ENCODE measurements around the gene SELENOK.
"Not testable (repeated sequence)": the region's sequence is repeated elsewhere in the genome, so short reads cannot be mapped to it uniquely, and the experiment has no call there.

Gene SELENOK

DNA sequence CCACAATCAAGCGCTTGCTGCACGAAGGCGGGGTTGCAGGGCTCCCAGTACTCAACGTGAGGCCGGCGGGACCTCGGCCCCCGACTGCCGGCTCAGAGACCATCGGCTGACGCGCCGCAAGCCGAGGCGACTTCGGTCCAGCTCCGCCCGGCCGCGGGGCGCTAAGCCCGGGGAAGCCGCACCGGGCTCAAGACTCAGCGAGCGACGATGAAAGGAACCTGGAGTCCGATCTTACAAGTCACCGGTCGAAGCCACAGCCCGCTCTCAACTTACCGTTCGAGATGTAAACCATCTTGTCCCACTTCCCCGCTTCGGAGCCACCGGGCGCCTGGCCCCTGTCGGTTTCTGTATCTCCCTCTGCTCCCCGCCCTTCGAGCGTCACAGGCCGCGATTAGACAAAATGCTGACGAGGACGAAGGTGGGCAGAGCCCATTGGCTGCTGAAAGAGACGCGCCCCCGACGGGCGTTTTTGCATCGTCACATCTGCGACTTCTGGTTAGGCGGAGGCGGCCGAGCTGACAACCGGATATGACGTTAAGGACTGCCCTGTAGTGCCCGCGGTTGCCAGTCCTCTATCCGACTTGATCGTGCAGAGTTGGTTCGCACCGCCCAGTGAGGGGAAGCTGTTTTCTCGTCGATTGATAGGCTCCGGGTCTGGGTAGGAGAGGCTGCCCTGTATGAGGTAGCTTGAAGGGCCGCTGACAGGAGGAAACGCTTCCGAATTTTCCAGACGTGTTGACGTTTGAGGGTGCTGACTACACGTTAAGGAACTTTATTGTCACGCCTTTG, at the start of gene SELENOK:
Gene SELENOK (minus strand): TSS at position 363 of the 789 bp plus-strand sequence.
- FAIRE-seq: peak; percentile 99
- peak; percentile 63 for TF ChIP-seq POLR2A (IDR thresholded peaks at IDR 0.05; ENCODE audit: low read depth, low read length)

GRCh38 chr3:53941184-53941583, 49.5 kb upstream of the SELENOK start:
- FAIRE-seq (no peak), DNase-seq (ENCODE audit: insufficient read length, low spot score) (peak; percentile 21)
- TF ChIP-seq POLR2A (IDR thresholded peaks at IDR 0.05; ENCODE audit: low read depth, low read length): no peak

More for the DNA sequence above, at the start of gene SELENOK:
- peak; percentile 82 for DNase-seq (ENCODE audit: insufficient read length, low spot score)

DNA sequence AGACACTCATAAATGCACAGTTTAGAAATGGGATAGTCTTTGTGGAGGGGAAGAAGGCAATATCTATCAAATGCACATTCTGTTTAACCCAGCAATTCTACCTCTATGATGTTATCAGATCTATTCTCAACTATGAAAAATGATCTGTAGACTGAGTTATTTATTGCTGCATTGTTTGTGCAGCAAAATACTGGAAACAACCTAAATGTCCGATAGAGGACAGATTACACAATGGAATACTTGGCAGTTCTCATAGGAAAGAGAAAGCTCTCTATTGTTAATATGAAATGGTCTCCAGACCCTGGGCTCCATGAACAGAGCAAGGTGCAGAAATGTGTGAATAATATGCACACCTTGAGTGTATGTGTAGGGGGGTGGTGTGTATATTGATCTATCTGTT, 49.0 kb upstream of the SELENOK start:
- DNase-seq (ENCODE audit: insufficient read length, low spot score) (no peak), FAIRE-seq (no peak)
- TF ChIP-seq POLR2A (IDR thresholded peaks at IDR 0.05; ENCODE audit: low read depth, low read length): no peak

DNA sequence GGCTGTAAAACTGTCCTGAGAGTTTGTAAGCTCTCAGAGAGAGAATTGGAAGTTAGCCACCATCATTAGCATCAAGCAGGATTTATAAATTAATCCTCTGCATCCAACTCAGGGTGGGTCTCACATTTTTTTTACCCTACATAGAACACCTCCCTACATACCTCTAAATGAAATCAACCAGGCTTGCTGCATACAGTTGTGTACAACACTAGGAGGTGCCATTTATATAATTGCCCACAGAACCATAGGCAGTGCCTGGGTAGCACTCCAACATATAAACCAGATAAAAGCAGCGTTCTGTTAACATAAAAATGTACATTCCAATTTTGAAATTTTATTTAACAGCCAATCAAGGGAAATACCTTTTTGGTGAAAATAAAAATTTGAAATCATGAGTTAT, 48.2 kb upstream of the SELENOK start:
- TF ChIP-seq POLR2A (IDR thresholded peaks at IDR 0.05; ENCODE audit: low read depth, low read length): no peak
- DNase-seq (ENCODE audit: insufficient read length, low spot score) (no peak), FAIRE-seq (no peak)

DNA sequence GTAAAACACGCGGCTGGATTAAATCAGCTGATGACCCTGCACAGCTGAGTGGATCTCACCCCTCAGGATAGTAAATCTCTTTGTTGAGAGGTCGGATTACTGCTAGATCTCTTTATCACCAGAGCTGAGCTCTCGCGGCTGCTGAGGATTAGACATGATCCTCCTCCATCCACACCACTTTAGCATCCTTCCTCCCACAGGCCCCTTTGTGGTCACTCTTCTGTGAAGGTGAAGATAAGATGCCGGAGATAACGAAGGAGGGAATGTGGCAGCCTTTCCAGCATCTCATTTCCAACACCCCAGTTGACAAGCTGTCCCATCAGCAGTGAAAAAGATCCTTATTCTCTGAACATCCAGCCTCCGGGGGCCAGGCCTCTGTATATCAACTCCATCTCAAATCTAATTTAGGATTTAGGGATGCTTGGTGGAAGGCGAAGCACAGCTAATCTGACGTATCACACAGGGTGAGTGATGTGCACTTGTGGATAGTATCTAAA, 47.5 kb upstream of the SELENOK start:
- no peak for TF ChIP-seq POLR2A (IDR thresholded peaks at IDR 0.05; ENCODE audit: low read depth, low read length)
- no peak for DNase-seq (ENCODE audit: insufficient read length, low spot score)
- FAIRE-seq: no peak

GRCh38 chr3:53938645-53939044, 47.0 kb upstream of the SELENOK start:
- DNase-seq (ENCODE audit: insufficient read length, low spot score): peak; percentile 7
- peak; percentile 66 for FAIRE-seq
- no peak for TF ChIP-seq POLR2A (IDR thresholded peaks at IDR 0.05; ENCODE audit: low read depth, low read length)

DNA sequence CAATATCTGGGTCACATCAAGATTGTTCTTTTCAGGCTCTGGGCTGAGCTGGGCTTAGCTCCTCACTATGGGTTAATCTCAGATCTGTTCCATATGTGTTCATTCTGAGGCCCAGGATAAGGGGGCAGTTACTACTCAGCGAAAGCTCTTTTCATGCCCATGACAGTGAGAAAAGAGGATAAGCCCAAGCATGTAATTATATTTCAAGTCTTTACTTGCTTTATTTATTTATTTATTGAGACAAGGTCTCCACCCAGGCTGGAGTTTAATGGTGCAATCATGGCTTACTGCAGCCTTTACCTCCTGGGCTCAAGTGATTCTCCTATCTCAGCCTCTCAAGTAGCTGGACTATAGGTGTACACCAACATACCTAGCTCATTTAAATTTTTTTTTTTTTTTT, 44.7 kb upstream of the SELENOK start:
- FAIRE-seq: no peak
- DNase-seq (ENCODE audit: insufficient read length, low spot score): no peak
- TF ChIP-seq POLR2A (IDR thresholded peaks at IDR 0.05; ENCODE audit: low read depth, low read length): no peak

- no peak for FAIRE-seq
- TF ChIP-seq POLR2A (IDR thresholded peaks at IDR 0.05; ENCODE audit: low read depth, low read length): no peak
Measured at GRCh38 chr3:53935283-53935901, 43.7 kb upstream of the SELENOK start.

DNA sequence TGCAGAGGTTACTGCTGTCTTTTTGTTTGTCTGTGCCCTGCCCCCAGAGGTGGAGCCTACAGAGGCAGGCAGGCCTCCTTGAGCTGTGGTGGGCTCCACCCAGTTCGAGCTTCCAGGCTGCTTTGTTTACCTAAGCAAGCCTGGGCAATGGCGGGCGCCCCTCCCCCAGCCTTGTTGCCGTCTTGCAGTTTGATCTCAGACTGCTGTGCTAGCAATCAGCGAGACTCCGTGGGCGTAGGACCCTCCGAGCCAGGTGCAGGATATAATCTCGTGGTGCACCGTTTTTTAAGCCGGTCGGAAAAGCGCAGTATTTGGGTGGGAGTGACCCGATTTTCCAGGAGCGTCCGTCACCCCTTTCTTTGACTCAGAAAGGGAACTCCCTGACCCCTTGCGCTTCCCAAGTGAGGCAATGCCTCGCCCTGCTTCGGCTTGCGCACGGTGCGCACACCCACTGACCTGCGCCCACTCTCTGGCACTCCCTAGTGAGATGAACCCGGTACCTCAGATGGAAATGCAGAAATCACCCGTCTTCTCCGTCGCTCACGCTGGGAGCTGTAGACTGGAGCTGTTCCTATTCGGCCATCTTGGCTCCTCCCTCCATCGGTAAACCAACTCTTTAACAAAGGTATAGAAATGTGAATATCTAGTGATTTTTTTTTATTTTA, 35.7 kb upstream of the SELENOK start:
- not testable (repeated sequence) for FAIRE-seq; DNase-seq (ENCODE audit: insufficient read length, low spot score)

More at GRCh38 chr3:53935283-53935901, 43.7 kb upstream of the SELENOK start:
- DNase-seq (ENCODE audit: insufficient read length, low spot score): no peak

- peak; percentile 33 for FAIRE-seq
- no peak for TF ChIP-seq POLR2A (IDR thresholded peaks at IDR 0.05; ENCODE audit: low read depth, low read length)
- no peak for DNase-seq (ENCODE audit: insufficient read length, low spot score)
Measured at GRCh38 chr3:53921296-53921695, 29.6 kb upstream of the SELENOK start.

GRCh38 chr3:53919741-53920140, 28.1 kb upstream of the SELENOK start:
- no peak for TF ChIP-seq POLR2A (IDR thresholded peaks at IDR 0.05; ENCODE audit: low read depth, low read length)
- no peak for DNase-seq (ENCODE audit: insufficient read length, low spot score)
- FAIRE-seq: no peak

- no peak for TF ChIP-seq POLR2A (IDR thresholded peaks at IDR 0.05; ENCODE audit: low read depth, low read length)
- no peak for DNase-seq (ENCODE audit: insufficient read length, low spot score)
- no peak for FAIRE-seq
Measured at GRCh38 chr3:53913401-53913800, 21.7 kb upstream of the SELENOK start.

- FAIRE-seq (no peak), DNase-seq (ENCODE audit: insufficient read length, low spot score) (no peak)
- no peak for TF ChIP-seq POLR2A (IDR thresholded peaks at IDR 0.05; ENCODE audit: low read depth, low read length)
Measured at GRCh38 chr3:53902711-53903110, 11.1 kb upstream of the SELENOK start.

DNA sequence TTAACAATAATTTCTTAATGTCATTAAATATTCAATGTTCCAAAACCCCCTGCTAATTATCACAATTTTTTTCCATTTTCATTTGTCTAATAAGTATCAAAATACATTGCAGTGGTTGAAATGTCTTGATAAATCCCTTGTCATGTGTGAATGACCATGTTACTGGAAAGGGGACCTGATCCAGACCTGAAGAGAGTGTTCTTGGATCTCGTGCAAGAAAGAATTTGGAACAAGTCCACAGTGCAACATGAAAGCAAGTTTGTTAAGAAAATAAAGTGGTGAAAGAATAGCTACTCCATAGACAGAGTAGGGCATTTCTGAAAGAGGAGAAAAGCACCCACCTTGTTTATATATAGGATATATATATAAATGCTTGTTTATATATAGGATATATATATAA, 10.4 kb upstream of the SELENOK start:
- FAIRE-seq: no peak
- DNase-seq (ENCODE audit: insufficient read length, low spot score): no peak
- TF ChIP-seq POLR2A (IDR thresholded peaks at IDR 0.05; ENCODE audit: low read depth, low read length): no peak
